ENCODE results near the gene FILIP1L. TPM values are rescaled to one million over a fixed set of nuclear protein-coding genes. Genes with fewer than 3 reads are reported as not detected.

FILIP1L gene
- polyA plus RNA-seq, 1 of the 3 experiments (the other 2 are of a cell fraction), result 26.8 TPM

DNA sequence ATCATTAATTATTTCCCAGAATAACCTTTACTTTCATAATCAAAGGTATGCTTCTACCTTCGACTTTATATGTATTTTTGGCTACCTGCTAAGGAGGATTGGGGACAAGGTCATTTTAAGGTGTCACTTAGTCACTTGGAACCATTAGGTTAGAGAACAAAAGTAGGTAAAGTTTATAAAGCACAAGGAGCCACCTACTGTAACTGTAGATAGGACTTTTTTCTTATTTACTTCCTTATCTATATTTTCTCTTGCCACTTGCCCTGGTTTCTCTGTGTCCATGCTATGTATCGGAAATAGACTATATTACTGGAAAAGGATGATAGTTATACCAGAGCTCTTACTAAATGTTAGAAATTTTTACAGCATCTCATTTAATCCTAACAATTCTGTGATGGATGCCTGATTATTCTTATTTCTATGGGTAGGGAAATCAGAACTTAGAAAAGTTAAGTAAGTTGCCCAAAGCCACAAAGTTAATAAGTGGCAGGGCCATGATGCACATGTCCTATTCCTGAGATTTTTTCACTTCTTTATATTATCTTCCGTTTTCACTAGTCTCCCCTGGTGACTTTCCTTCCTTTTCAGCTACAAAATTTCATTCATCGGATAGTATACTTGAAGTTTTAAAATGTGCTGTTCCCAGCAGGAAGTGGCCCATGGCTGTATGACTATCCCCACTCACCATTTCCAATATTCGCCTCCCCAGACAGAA, 164.2 kb downstream of the FILIP1L start:
- Histone ChIP-seq H3K36me3 (replicated peaks in 1 of 2; ENCODE audit: control insufficient read depth in 1 of 2, insufficient read depth in 2 of 2, low read length in 1 of 2) (no peaks in the 10 kb centered on the region), H2AFZ (ENCODE audit: low read depth) (no peak overlapping the region), H3K27me3 (ENCODE audit: insufficient read depth) (no peaks in the 10 kb centered on the region), H3F3A (replicated peaks; ENCODE audit: insufficient read depth) (peaks cover 15% of the 10 kb centered on the region), H3K9ac (no peak overlapping the region), H3K9me2 (no peaks in the 10 kb centered on the region), H4K20me1 (ENCODE audit: insufficient read depth) (no peaks in the 10 kb centered on the region), H3K4me2 (no peak overlapping the region), H3K9me3 (no peaks in the 10 kb centered on the region), H3K4me1 (ENCODE audit: control insufficient read depth in 1 of 2, insufficient read depth in 2 of 2, low read depth in 1 of 2, low read length in 1 of 2) (peaks cover 2 to 14% of the 10 kb centered on the region in 2 experiments; a peak in 2 of 4 replicates), H3K79me2 (ENCODE audit: insufficient read depth) (no peaks in the 10 kb centered on the region), H3K4me3 (ENCODE audit: low read depth in 2 of 2, low read length in 1 of 2) (no peak overlapping the region), H3K27ac (ENCODE audit: low read depth in 2 of 2, low read length in 1 of 2) (no peak overlapping the region)
- WGBS (ENCODE audit: low lambda C conversion rate), result 91% methylated on average over 5 of the region's 5 CpGs
- CTCF ChIA-PET, result interaction anchor here (1.1 kb wide), 1 partner anchor 107 kb away, joined by 3 read pairs; no protein-coding TSS in a partner anchor
- no peak for TF ChIP-seq CHD2 (IDR thresholded peaks at IDR 0.05; ENCODE audit: low read length, partially characterized antibody)
- no peak for TF ChIP-seq SMC3 (IDR thresholded peaks at IDR 0.05; ENCODE audit: low read depth, low read length)
- TF ChIP-seq RFX5 (IDR thresholded peaks at IDR 0.05; ENCODE audit: low read length), result no peak
- TF ChIP-seq, protein P1, sequence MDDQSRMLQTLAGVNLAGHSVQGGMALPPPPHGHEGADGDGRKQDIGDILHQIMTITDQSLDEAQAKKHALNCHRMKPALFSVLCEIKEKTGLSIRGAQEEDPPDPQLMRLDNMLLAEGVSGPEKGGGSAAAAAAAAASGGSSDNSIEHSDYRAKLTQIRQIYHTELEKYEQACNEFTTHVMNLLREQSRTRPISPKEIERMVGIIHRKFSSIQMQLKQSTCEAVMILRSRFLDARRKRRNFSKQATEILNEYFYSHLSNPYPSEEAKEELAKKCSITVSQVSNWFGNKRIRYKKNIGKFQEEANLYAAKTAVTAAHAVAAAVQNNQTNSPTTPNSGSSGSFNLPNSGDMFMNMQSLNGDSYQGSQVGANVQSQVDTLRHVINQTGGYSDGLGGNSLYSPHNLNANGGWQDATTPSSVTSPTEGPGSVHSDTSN (IDR thresholded peaks at IDR 0.05), result no peak
- TF ChIP-seq, protein P2, sequence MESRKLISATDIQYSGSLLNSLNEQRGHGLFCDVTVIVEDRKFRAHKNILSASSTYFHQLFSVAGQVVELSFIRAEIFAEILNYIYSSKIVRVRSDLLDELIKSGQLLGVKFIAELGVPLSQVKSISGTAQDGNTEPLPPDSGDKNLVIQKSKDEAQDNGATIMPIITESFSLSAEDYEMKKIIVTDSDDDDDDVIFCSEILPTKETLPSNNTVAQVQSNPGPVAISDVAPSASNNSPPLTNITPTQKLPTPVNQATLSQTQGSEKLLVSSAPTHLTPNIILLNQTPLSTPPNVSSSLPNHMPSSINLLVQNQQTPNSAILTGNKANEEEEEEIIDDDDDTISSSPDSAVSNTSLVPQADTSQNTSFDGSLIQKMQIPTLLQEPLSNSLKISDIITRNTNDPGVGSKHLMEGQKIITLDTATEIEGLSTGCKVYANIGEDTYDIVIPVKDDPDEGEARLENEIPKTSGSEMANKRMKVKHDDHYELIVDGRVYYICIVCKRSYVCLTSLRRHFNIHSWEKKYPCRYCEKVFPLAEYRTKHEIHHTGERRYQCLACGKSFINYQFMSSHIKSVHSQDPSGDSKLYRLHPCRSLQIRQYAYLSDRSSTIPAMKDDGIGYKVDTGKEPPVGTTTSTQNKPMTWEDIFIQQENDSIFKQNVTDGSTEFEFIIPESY (IDR thresholded peaks at IDR 0.05; ENCODE audit: borderline replicate concordance, low read depth), result no peak
- TF ChIP-seq, protein P3, sequence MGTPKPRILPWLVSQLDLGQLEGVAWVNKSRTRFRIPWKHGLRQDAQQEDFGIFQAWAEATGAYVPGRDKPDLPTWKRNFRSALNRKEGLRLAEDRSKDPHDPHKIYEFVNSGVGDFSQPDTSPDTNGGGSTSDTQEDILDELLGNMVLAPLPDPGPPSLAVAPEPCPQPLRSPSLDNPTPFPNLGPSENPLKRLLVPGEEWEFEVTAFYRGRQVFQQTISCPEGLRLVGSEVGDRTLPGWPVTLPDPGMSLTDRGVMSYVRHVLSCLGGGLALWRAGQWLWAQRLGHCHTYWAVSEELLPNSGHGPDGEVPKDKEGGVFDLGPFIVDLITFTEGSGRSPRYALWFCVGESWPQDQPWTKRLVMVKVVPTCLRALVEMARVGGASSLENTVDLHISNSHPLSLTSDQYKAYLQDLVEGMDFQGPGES (IDR thresholded peaks at IDR 0.05; ENCODE audit: low read depth, low read length), result no peak
- no peak for TF ChIP-seq EZH2phosphoT487 (IDR thresholded peaks at IDR 0.05; ENCODE audit: borderline replicate concordance, low read depth)
- TF ChIP-seq TEAD4 (IDR thresholded peaks at IDR 0.05; ENCODE audit: borderline replicate concordance, insufficient read depth), result no peak
- TF ChIP-seq ELF1 (IDR thresholded peaks at IDR 0.05), result no peak
- TF ChIP-seq SIN3A (IDR thresholded peaks at IDR 0.05; ENCODE audit: borderline replicate concordance, low read depth, low read length), result no peak
- no peak for TF ChIP-seq JUND (IDR thresholded peaks at IDR 0.05)
- no peak for TF ChIP-seq TCF12 (IDR thresholded peaks at IDR 0.05)
- no peak for TF ChIP-seq RAD21 (IDR thresholded peaks at IDR 0.05; ENCODE audit: low read length)
- TF ChIP-seq MXI1 (IDR thresholded peaks at IDR 0.05; ENCODE audit: low read depth, low read length), result no peak
- no peak for TF ChIP-seq RCOR1 (IDR thresholded peaks at IDR 0.05; ENCODE audit: low read length)
- TF ChIP-seq, protein P4, sequence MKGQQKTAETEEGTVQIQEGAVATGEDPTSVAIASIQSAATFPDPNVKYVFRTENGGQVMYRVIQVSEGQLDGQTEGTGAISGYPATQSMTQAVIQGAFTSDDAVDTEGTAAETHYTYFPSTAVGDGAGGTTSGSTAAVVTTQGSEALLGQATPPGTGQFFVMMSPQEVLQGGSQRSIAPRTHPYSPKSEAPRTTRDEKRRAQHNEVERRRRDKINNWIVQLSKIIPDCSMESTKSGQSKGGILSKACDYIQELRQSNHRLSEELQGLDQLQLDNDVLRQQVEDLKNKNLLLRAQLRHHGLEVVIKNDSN (IDR thresholded peaks at IDR 0.05; ENCODE audit: borderline replicate concordance, low read depth), result no peak
- TF ChIP-seq POLR2AphosphoS5 (IDR thresholded peaks at IDR 0.05; ENCODE audit: low read depth, low read length), result no peak
- no peak for TF ChIP-seq NFIC (IDR thresholded peaks at IDR 0.05; ENCODE audit: borderline replicate concordance)
- DNase-seq, result no peak
- POLR2A ChIA-PET, result no interaction called here

All from SK-N-SH (cell line).